ENCODE results near the gene ITPR3. TPM values are rescaled to one million over a fixed set of nuclear protein-coding genes. Genes with fewer than 3 reads are reported as not detected.

The ITPR3 gene
- total RNA-seq, 2 experiments from 2014 or later, result 56.6 to 83.5 TPM

DNA sequence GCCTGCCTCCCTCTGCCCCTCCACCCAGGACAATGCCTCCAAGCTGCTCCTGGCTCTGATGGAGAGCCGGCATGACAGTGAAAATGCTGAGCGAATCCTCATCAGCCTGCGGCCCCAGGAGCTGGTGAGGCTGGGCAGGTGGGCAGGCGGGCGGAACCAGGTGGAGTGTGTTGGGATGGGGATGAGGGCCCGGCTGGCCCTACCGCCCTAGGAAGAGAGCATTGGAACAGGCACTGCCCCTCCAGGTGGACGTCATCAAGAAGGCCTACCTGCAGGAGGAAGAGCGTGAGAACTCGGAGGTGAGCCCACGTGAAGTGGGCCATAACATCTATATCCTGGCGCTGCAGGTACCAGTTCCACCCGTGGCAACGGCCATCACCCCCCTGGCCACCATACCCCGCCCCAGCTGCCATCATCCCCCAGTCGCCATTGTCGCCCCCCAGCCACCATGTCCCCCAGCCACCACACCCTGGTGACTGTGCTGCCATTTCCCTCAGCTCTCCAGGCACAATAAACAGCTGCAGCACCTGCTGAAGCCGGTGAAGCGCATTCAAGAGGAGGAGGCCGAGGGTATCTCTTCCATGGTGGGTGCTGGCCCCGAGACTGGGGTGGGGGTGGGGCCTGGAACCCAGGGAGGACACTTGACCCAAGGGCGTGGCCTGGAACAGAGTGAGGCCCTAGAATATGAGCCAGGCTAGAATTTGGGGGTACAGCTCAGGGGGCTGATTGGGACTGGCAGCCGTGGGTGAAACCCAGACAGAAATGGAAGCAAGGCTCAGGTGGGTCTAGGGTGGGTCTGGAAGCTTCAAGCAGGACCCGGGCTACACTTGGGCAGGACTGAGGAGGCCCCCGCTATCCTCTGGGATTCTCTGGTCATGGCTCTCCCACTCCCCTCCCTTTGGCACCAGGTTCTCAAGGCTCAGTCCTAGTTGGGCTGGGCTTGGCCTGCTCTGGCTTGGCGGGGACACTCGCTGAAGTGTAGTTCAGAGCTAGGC is 66.2 kb downstream of the ITPR3 start:
- CTCF ChIA-PET (ENCODE audit: unreplicated experiment), result interaction anchor here (0.9 kb wide), 1 partner anchor 10 kb away, joined by 5 read pairs; no protein-coding TSS in a partner anchor
- Histone ChIP-seq H3K36me3 (ENCODE audit: insufficient read depth, low read length) (peaks cover 99% of the 10 kb centered on the region), H2AFZ (ENCODE audit: low read length) (no peak overlapping the region), H3K4me2 (ENCODE audit: low read length) (no peak overlapping the region), H3K79me2 (ENCODE audit: insufficient read depth, low read depth, low read length) (no peaks in the 10 kb centered on the region), H3K9me3 (ENCODE audit: low read length) (no peaks in the 10 kb centered on the region), H3K9me2 (ENCODE audit: insufficient read depth, low read length) (no peaks in the 10 kb centered on the region), H3K4me3 (ENCODE audit: low read depth, low read length, poor library complexity, severe bottlenecking) (no peak overlapping the region), H3K4me1 (ENCODE audit: insufficient read depth, low read length, poor library complexity, severe bottlenecking) (no peaks in the 10 kb centered on the region), H4K20me1 (ENCODE audit: insufficient read depth, low read length) (no peaks in the 10 kb centered on the region), H3K27ac (ENCODE audit: low read depth, low read length, poor library complexity, severe bottlenecking) (no peak overlapping the region)
- intact Hi-C loops (cut with micrococcal nuclease; ENCODE audit: unreplicated experiment), result no loop called here
- TF ChIP-seq EZH2phosphoT487 (IDR thresholded peaks at IDR 0.05; ENCODE audit: borderline replicate concordance, low read depth, low read length), result no peak
- no peak for TF ChIP-seq CTCF (conservative IDR thresholded peaks at IDR 0.05; ENCODE audit: low read length)
- POLR2A ChIA-PET, result no interaction called here
- DNase-seq (ENCODE audit: low spot score), result no peak
- no TSS peak for BruUV-seq (replicated peaks)

DNA sequence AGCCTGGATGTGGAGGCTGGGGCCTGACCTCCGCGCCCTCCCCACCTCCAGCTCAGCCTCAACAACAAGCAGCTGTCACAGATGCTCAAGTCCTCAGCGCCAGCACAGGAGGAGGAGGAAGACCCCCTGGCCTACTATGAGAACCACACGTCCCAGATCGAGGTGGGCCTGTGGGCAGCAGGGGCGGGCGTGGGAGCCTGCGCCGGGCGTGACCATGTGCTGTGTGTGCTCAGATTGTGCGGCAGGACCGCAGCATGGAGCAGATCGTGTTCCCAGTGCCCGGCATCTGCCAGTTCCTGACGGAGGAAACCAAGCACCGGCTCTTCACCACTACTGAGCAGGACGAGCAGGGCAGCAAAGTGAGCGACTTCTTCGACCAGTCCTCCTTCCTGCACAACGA is 66.9 kb downstream of the ITPR3 start:
- Histone ChIP-seq H3K9me3 (ENCODE audit: low read length) (no peaks in the 10 kb centered on the region), H3K79me2 (ENCODE audit: insufficient read depth, low read depth, low read length) (no peaks in the 10 kb centered on the region), H3K9me2 (ENCODE audit: insufficient read depth, low read length) (no peaks in the 10 kb centered on the region), H3K36me3 (ENCODE audit: insufficient read depth, low read length) (peaks cover 99% of the 10 kb centered on the region), H3K27ac (ENCODE audit: low read depth, low read length, poor library complexity, severe bottlenecking) (no peak overlapping the region), H4K20me1 (ENCODE audit: insufficient read depth, low read length) (no peaks in the 10 kb centered on the region), H3K4me3 (ENCODE audit: low read depth, low read length, poor library complexity, severe bottlenecking) (no peak overlapping the region), H2AFZ (ENCODE audit: low read length) (no peak overlapping the region), H3K4me1 (ENCODE audit: insufficient read depth, low read length, poor library complexity, severe bottlenecking) (no peaks in the 10 kb centered on the region), H3K4me2 (ENCODE audit: low read length) (no peak overlapping the region)
- ChIA-PET POLR2A (no interaction called here), CTCF (ENCODE audit: unreplicated experiment) (no interaction called here)
- BruUV-seq (replicated peaks), result no TSS peak
- intact Hi-C loops (cut with micrococcal nuclease; ENCODE audit: unreplicated experiment), result no loop called here
- DNase-seq (ENCODE audit: low spot score), result no peak
- TF ChIP-seq EZH2phosphoT487 (IDR thresholded peaks at IDR 0.05; ENCODE audit: borderline replicate concordance, low read depth, low read length), result no peak
- no peak for TF ChIP-seq CTCF (conservative IDR thresholded peaks at IDR 0.05; ENCODE audit: low read length)
